OCI-LY1 (cell line): Measurements from ENCODE around the gene RNF217.

Experiments used
- H2AFZ ChIP-seq: fragments of 200-600 bp; sonication (generic), shearing (Covaris generic); 2 replicates; pipeline ENCODE4 v1.6.0; 2014; ENCODE audit warnings: antibody characterized with exemption, mild to moderate bottlenecking, low read length
- H3F3A ChIP-seq: fragments of 200-600 bp; sonication (generic), shearing (Covaris generic); 2 replicates; pipeline ENCODE4 v1.6.0; 2014; ENCODE audit warnings: mild to moderate bottlenecking, antibody characterized with exemption, low read length, moderate library complexity; ENCODE audit not compliant: insufficient read depth
- H3K27ac ChIP-seq: fragments of 200-600 bp; sonication (generic); 2 replicates; pipeline ENCODE4 v1.5.1; 2014; ENCODE audit warnings: low read length, mixed run types, mild to moderate bottlenecking, low read depth; ENCODE audit not compliant: poor library complexity, severe bottlenecking
- H3K27me3 ChIP-seq: fragments of 200-600 bp; sonication (generic); 2 replicates; pipeline ENCODE4 v1.6.0; 2014; ENCODE audit warnings: antibody characterized with exemption, mild to moderate bottlenecking, low read length, moderate library complexity; ENCODE audit not compliant: insufficient read depth
- H3K36me3 ChIP-seq: fragments of 200-600 bp; sonication (generic); 2 replicates; pipeline ENCODE4 v1.6.1; 2014; ENCODE audit warnings: mild to moderate bottlenecking, antibody characterized with exemption, low read length, moderate library complexity, mixed read lengths; ENCODE audit not compliant: insufficient read depth
- H3K4me1 ChIP-seq: fragments of 200-600 bp; sonication (generic); 2 replicates; pipeline ENCODE4 v1.5.1; 2014; ENCODE audit warnings: mild to moderate bottlenecking, low read length, moderate library complexity; ENCODE audit not compliant: insufficient read depth, severe bottlenecking
- H3K4me2 ChIP-seq: fragments of 200-600 bp; sonication (generic), shearing (Covaris generic); 2 replicates; pipeline ENCODE4 v1.6.1; 2014; ENCODE audit warnings: low read length
- H3K4me3 ChIP-seq: fragments of 200-600 bp; sonication (generic); 2 replicates; pipeline ENCODE4 v1.5.1; 2014; ENCODE audit warnings: low read length, low read depth, mild to moderate bottlenecking, mixed read lengths; ENCODE audit not compliant: poor library complexity, severe bottlenecking
- H3K79me2 ChIP-seq: fragments of 200-600 bp; shearing (Covaris generic); 2 replicates; pipeline ENCODE4 v1.6.1; 2016; ENCODE audit warnings: mixed run types, low read length, mixed read lengths; ENCODE audit not compliant: insufficient read depth
- H3K9ac ChIP-seq: fragments of 200-600 bp; sonication (generic), shearing (Covaris generic); 2 replicates; pipeline ENCODE4 v1.6.1; 2014; ENCODE audit warnings: mild to moderate bottlenecking, low read length, mixed read lengths
- H3K9me2 ChIP-seq: fragments of 200-600 bp; sonication (generic), shearing (Covaris generic); 2 replicates; pipeline ENCODE4 v1.6.1; 2014; ENCODE audit warnings: low read depth, mild to moderate bottlenecking, low read length, mixed read lengths
- H3K9me3 ChIP-seq: fragments of 200-600 bp; shearing (Covaris generic); 2 replicates; pipeline ENCODE4 v1.6.1; 2014; ENCODE audit warnings: low read length, mixed read lengths
- H4K20me1 ChIP-seq: fragments of 200-600 bp; sonication (generic), shearing (Covaris generic); 2 replicates; pipeline ENCODE4 v1.6.0; 2016; ENCODE audit warnings: mild to moderate bottlenecking, low read length; ENCODE audit not compliant: insufficient read depth
- CTCF ChIP-seq: fragments of 200-600 bp; sonication (generic), shearing (Covaris generic); IDR thresholded peaks from 2 replicates; pipeline ENCODE4 v1.5.1; 2017; ENCODE audit warnings: mild to moderate bottlenecking, antibody characterized with exemption, low read length, moderate library complexity, mixed read lengths
- EZH2 ChIP-seq: fragments of 200-600 bp; sonication (generic), shearing (Covaris generic); IDR thresholded peaks from 2 replicates; pipeline ENCODE4 v1.8.0; 2017; ENCODE audit warnings: borderline replicate concordance, mixed run types, mild to moderate bottlenecking, antibody characterized with exemption, low read length, moderate library complexity, mixed read lengths

Gene RNF217

GRCh38 chr6:125008957-125009356 is 46.7 kb downstream of the RNF217 start:
- no peak overlapping the region for H3K4me2 ChIP-seq
- no peaks in the 10 kb centered on the region for H3F3A ChIP-seq

GRCh38 chr6:125009578-125009977 is 47.3 kb downstream of the RNF217 start:
- H2AFZ ChIP-seq = no peak overlapping the region
- no peaks in the 10 kb centered on the region for H3F3A ChIP-seq
- no peaks in the 10 kb centered on the region for H3K9me3 ChIP-seq
- H3K36me3 ChIP-seq = no peaks in the 10 kb centered on the region
- H3K9me2 ChIP-seq = no peaks in the 10 kb centered on the region
- no peak overlapping the region for H3K4me2 ChIP-seq
- no peaks in the 10 kb centered on the region for H3K27me3 ChIP-seq
- no peaks in the 10 kb centered on the region for H3K79me2 ChIP-seq
- H3K4me3 ChIP-seq = no peak overlapping the region
- no peak for TF ChIP-seq CTCF
- TF ChIP-seq EZH2 = no peak
- H3K4me1 ChIP-seq = no peaks in the 10 kb centered on the region
- H3K27ac ChIP-seq = no peak overlapping the region
- no peaks in the 10 kb centered on the region for H4K20me1 ChIP-seq
- H3K9ac ChIP-seq = no peak overlapping the region

More at GRCh38 chr6:125008957-125009356, 46.7 kb downstream of the RNF217 start:
- H3K27ac ChIP-seq = no peak overlapping the region
- no peak overlapping the region for H3K9ac ChIP-seq
- no peak overlapping the region for H2AFZ ChIP-seq
- no peaks in the 10 kb centered on the region for H3K27me3 ChIP-seq
- H4K20me1 ChIP-seq = no peaks in the 10 kb centered on the region
- H3K9me2 ChIP-seq = no peaks in the 10 kb centered on the region
- H3K9me3 ChIP-seq = no peaks in the 10 kb centered on the region
- TF ChIP-seq EZH2 (no peak), CTCF (no peak)
- no peaks in the 10 kb centered on the region for H3K4me1 ChIP-seq
- no peak overlapping the region for H3K4me3 ChIP-seq
- no peaks in the 10 kb centered on the region for H3K79me2 ChIP-seq
- H3K36me3 ChIP-seq = no peaks in the 10 kb centered on the region

- Histone ChIP-seq H3K27me3 (no peaks in the 10 kb centered on the region), H3K4me1 (no peaks in the 10 kb centered on the region), H3K27ac (no peak overlapping the region), H4K20me1 (no peaks in the 10 kb centered on the region), H3F3A (no peaks in the 10 kb centered on the region), H3K9me3 (no peaks in the 10 kb centered on the region), H3K79me2 (no peaks in the 10 kb centered on the region), H3K36me3 (no peaks in the 10 kb centered on the region), H3K4me2 (no peak overlapping the region), H3K9me2 (no peaks in the 10 kb centered on the region), H3K4me3 (no peak overlapping the region), H3K9ac (no peak overlapping the region), H2AFZ (no peak overlapping the region)
- TF ChIP-seq EZH2 = no peak
- TF ChIP-seq CTCF = no peak
Measured at GRCh38 chr6:125013938-125014660, 51.9 kb downstream of the RNF217 start.
